Spleen (tissue), 7 donors: Measurements from ENCODE around the gene HLCS.

Experiments
- CTCF ChIP-seq, 11 experiments: fragments of 200-600 bp in 7 of 11; fragments of 450-650 bp in 4 of 11; sonication (generic) in 4 of 11; IDR thresholded peaks in 8 of 11; conservative IDR thresholded peaks in 3 of 11; 1 replicate in 7 of 11; 2 replicates in 4 of 11; pipeline versions ENCODE4 v1.4.0 to v1.8.0; 2016 to 2021; ENCODE audit warnings: antibody characterized with exemption in 11 of 11, inconsistent platforms in 4 of 11, mild to moderate bottlenecking in 1 of 11
- POLR2A ChIP-seq, 3 donors: fragments of 450-650 bp; IDR thresholded peaks; one replicate each; pipeline ENCODE4 v1.5.1; 2017; ENCODE audit warnings: antibody characterized with exemption in 3 of 3, mild to moderate bottlenecking in 1 of 3
- POLR2AphosphoS5 ChIP-seq, 3 donors: sonication (generic); formaldehyde crosslinking; IDR thresholded peaks; one replicate each; pipeline ENCODE4 v1.5.1; 2017; ENCODE audit warnings: antibody characterized with exemption in 3 of 3
- donor health status: DM: no; HTN: no; CAD: no; lungs with moderate emphysema.
- donor health status: DM: no; HTN: no; CAD: no.
- donor health status: DM: no; HTN: no; CAD: no.

DNA sequence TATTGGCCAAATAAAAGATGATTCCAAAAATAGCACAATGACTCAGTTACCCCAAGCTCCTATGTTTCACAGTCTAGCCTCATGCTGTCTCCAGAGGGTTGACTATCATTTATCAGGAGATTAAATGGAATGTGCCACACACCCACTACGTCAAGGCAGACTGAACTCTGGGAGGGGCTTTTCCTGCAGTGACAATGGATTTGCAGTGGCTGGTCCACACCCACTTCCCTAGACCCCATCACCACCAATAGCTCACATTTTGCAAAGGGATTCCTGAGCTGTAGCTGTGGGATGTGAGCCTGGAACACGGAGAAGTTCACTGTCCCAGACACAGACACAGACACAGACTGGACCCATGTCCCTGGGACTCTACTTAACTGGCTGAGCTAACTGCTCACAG is 77.1 kb downstream of the HLCS start:
- no peak for TF ChIP-seq CTCF (IDR thresholded peaks at IDR 0.05 in 8 of 11, conservative IDR thresholded peaks at IDR 0.05 in 3 of 11)
- TF ChIP-seq POLR2A (IDR thresholded peaks at IDR 0.05): no peak
- no peak for TF ChIP-seq POLR2AphosphoS5 (IDR thresholded peaks at IDR 0.05)
